Ascending aorta (tissue), 2 donors: ENCODE measurements around the gene ABCC3. TPM values are rescaled to one million over a fixed set of nuclear protein-coding genes. Genes with fewer than 3 reads are reported as not detected.

Experiments used
- DNase-seq, 2 donors: peaks; one replicate each; pipeline ENCODE4 v3.0.0-alpha.2; 2019; ENCODE audit warnings: low spot score in 2 of 2
- H3K27ac ChIP-seq, 2 donors: fragments of 200-600 bp; sonication (generic); one replicate each; pipeline ENCODE4 v1.5.1; 2016 to 2017; ENCODE audit warnings: mild to moderate bottlenecking in 1 of 2
- H3K27me3 ChIP-seq: fragments of 200-600 bp; sonication (generic); one replicate; pipeline ENCODE4 v1.5.1; 2017
- H3K36me3 ChIP-seq, 2 donors: fragments of 200-600 bp; sonication (generic); one replicate each; pipeline ENCODE4 v1.5.1; 2016
- H3K4me1 ChIP-seq, 2 donors: fragments of 200-600 bp; sonication (generic); one replicate each; pipeline ENCODE4 v1.5.1; 2016 to 2017; ENCODE audit warnings: mild to moderate bottlenecking in 1 of 2
- H3K4me3 ChIP-seq, 2 donors: fragments of 200-600 bp; sonication (generic); one replicate each; pipeline ENCODE4 v1.5.1; 2016 to 2017; ENCODE audit warnings: mild to moderate bottlenecking in 1 of 2
- H3K9me3 ChIP-seq, 2 donors: fragments of 200-600 bp; sonication (generic); one replicate each; pipeline ENCODE4 v1.5.1; 2016
- intact Hi-C: fragments of 100-400 bp; cut with DNase I; formaldehyde crosslinking; loops from one replicate; pipeline ENCODE4 v1.15.1; 2023
- total RNA-seq: library from RNA; depleted of rRNA; stranded (reverse); fragments of >200 nt; gene quantifications from one replicate; pipeline ENCODE4 v1.1.0, GENCODE V29; 2016
- TF ChIP-seq, protein P1 (sequence below), 3 experiments: fragments of 200-600 bp in 2 of 3; fragments of 450-650 bp in 1 of 3; sonication (generic) in 2 of 3; IDR thresholded peaks; one replicate each; pipeline ENCODE4 v1.5.1; 2016 to 2019; ENCODE audit warnings: antibody characterized with exemption in 3 of 3, mild to moderate bottlenecking in 1 of 3, moderate library complexity in 1 of 3

The ABCC3 gene
- total RNA-seq, 1 donor from 2014 or later = 30.2 TPM

DNA sequence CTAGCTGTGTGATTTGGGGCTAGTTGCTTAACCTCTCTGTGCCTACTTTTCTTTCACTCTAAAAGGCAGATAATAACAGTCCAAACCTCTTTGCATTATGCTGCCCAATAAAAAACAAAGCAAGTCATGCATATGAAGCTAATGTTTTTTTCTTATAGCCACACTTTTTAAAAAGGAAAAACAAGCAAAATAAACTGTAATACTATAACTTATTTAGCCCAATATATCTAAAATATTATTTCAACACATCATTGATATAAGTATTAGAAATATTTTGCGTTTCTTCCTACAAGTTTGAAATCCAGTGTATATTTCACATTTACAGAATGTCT, 50.6 kb downstream of the ABCC3 start:
- TF ChIP-seq, protein P1, sequence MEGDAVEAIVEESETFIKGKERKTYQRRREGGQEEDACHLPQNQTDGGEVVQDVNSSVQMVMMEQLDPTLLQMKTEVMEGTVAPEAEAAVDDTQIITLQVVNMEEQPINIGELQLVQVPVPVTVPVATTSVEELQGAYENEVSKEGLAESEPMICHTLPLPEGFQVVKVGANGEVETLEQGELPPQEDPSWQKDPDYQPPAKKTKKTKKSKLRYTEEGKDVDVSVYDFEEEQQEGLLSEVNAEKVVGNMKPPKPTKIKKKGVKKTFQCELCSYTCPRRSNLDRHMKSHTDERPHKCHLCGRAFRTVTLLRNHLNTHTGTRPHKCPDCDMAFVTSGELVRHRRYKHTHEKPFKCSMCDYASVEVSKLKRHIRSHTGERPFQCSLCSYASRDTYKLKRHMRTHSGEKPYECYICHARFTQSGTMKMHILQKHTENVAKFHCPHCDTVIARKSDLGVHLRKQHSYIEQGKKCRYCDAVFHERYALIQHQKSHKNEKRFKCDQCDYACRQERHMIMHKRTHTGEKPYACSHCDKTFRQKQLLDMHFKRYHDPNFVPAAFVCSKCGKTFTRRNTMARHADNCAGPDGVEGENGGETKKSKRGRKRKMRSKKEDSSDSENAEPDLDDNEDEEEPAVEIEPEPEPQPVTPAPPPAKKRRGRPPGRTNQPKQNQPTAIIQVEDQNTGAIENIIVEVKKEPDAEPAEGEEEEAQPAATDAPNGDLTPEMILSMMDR (IDR thresholded peaks at IDR 0.05) = no peak
- Histone ChIP-seq H3K36me3 (no peaks in the 10 kb centered on the region), H3K4me1 (peaks cover 15 to 32% of the 10 kb centered on the region in 2 donors), H3K27ac (peak overlapping the region; percentile 89 to 91), H3K9me3 (no peaks in the 10 kb centered on the region), H3K27me3 (no peaks in the 10 kb centered on the region), H3K4me3 (no peak overlapping the region)
- intact Hi-C loops = no loop called here
- no peak for DNase-seq

DNA sequence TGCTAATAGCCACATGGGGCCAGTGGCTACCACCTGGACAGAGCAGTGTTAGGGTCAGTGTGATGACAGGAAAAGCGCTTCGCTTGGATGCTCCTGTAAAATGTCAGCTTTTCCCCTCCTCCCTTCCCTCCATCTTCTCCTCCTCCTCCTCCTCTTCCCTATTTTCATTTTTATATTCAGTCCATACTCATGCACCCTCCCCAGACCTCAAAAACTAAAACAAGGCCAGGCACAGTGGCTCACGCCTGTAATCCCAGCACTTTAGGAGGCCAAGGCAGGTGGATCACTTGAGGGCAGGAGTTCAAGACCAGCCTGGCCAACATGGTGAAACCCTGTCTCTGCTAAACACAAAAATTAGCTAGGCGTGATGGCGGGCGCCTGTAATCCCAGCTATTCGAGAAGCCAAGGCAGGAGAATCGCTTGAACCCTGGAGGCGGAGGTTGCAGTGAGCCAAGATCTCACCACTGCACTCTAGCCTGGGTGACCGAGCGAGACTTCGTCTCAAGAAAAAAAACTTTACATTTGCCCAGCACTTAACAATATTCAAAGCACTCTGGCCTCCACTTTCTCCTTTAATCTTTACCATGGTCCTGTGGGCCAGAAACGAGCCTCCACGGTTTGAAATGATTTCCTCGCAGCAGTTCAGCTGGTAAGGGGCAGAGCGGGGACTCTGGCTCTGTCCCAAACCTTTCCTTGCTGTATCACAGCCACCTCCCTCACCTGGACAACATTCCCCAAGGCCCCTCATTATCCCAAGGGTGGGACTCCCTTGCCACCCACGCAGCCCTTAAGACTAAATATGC, 51.2 kb downstream of the ABCC3 start:
- TF ChIP-seq, protein P1 (IDR thresholded peaks at IDR 0.05) = no peak
- no peaks in the 10 kb centered on the region for H3K36me3 ChIP-seq
- H3K4me1 ChIP-seq = peaks cover 15 to 38% of the 10 kb centered on the region in 2 donors
- DNase-seq = no peak
- H3K27ac ChIP-seq = peak overlapping the region; percentile 89 to 91
- H3K27me3 ChIP-seq = no peaks in the 10 kb centered on the region
- intact Hi-C loops = loop anchor here (2.0 kb wide), 1 partner anchor 47 kb away; no protein-coding TSS in a partner anchor
- H3K4me3 ChIP-seq = peak overlapping the region in 1 of 2 donors; percentile 15
- H3K9me3 ChIP-seq = no peaks in the 10 kb centered on the region

DNA sequence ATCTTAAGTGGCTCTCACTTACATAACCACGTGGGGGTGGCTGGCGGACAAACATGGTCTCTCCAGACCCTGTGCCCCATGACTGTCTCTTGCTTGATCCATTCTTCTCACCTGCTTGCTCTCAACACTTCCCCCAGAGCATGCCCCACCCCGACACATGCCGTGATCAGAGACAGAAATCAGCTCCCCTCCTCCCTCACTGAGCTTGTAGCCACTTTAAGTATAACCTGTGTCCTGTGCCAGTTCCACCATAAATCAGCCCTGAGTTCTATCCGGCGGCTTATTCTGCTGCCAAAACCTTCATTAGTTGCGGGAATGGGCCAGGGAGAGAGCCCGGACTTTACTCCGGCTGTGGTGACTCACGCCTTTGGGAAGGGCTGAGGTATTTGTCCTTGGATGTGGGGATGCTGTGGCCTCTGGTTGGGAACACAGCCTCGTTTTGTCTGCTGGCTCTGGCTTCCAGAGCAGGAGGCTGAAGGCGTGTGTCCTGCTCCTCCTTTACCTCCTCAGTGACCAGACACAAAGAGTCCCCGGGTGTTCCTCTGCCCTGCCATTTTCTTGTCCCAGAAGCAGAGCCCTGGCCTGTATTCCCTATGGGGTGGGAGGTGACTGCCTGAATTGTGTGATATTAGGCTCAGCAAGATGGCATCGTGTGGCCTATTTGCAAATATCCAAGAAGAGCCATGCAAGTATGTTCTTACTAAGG, 52.0 kb downstream of the ABCC3 start:
- H3K27me3 ChIP-seq = no peaks in the 10 kb centered on the region
- TF ChIP-seq, protein P1 (IDR thresholded peaks at IDR 0.05) = no peak
- peak overlapping the region in 1 of 2 donors; percentile 15 for H3K4me3 ChIP-seq
- no peaks in the 10 kb centered on the region for H3K36me3 ChIP-seq
- no peaks in the 10 kb centered on the region for H3K9me3 ChIP-seq
- H3K27ac ChIP-seq = peak overlapping the region; percentile 89 to 91
- intact Hi-C loops = loop anchor here (2.0 kb wide), 1 partner anchor 48 kb away; no protein-coding TSS in a partner anchor
- peak; percentile 61 to 96 for DNase-seq
- H3K4me1 ChIP-seq = peaks cover 15 to 41% of the 10 kb centered on the region in 2 donors

DNA sequence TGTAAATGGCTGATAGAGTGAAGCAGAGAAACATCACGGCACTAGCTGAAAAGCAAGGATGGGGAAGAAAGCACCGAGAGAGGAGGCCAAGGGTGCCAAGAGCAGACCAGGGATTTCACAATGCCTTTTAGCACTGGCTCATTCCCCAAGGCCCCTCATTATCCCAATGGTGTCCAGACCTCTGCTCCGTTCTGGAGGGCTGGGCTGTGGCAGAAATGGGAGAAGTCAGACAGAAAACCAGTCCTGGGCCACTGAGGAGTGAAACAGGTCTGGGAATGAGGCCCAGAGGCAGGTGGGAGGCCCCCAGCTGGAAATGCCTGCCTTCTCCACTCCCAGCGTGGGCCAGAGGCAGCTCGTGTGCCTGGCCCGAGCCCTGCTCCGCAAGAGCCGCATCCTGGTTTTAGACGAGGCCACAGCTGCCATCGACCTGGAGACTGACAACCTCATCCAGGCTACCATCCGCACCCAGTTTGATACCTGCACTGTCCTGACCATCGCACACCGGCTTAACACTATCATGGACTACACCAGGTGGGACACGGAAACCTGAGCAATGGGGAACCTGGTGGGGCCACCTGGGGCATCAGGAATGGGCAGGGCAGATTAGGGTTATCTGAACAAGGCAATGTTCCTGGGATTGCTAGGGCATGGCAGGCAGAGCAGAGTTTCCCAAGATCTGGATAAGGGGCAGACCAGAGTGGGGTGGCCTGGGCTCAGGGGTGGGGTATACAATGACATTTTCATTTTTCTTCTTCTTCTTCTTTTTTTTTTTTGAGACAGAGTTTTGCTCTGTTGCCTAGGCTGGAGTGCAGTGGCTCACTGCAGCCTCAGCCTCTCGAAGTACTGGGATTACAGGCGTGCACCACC, 52.8 kb downstream of the ABCC3 start:
- Histone ChIP-seq H3K4me3 (no peak overlapping the region), H3K36me3 (peaks cover 0 to 4% of the 10 kb centered on the region in 2 donors), H3K27ac (peak overlapping the region; percentile 89 to 91), H3K4me1 (peaks cover 15 to 47% of the 10 kb centered on the region in 2 donors), H3K27me3 (no peaks in the 10 kb centered on the region), H3K9me3 (no peaks in the 10 kb centered on the region)
- intact Hi-C loops = loop anchor here (2.0 kb wide), 1 partner anchor 49 kb away; no protein-coding TSS in a partner anchor
- DNase-seq = no peak
- TF ChIP-seq, protein P1 (IDR thresholded peaks at IDR 0.05) = no peak

DNA sequence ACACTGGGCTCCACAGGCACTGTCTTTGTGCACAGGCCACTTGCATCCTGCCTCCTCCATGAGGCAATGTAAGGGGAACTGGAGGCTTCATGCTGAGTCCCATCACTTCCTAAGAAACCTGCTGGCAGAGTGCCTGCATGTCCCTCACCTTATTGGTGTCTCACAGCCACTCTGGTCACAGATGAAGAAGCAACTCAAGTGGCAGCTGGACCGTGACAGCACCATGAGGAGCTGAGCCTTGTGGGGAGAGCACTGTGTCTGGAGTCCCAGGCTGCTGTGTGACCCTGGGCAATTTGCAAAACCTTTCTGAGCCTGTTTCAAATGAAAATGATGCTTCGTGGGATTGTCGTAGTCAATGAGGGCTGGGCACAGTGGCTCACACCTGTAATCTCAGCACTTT, 53.6 kb downstream of the ABCC3 start:
- TF ChIP-seq, protein P1 (IDR thresholded peaks at IDR 0.05) = no peak
- no peaks in the 10 kb centered on the region for H3K27me3 ChIP-seq
- peaks cover 19 to 54% of the 10 kb centered on the region in 2 donors for H3K4me1 ChIP-seq
- H3K27ac ChIP-seq = peak overlapping the region; percentile 10 to 89
- H3K36me3 ChIP-seq = peaks cover 0 to 7% of the 10 kb centered on the region in 2 donors
- intact Hi-C loops = no loop called here
- no peaks in the 10 kb centered on the region for H3K9me3 ChIP-seq
- no peak overlapping the region for H3K4me3 ChIP-seq
- DNase-seq = no peak
